Activated CD4-positive, alpha-beta T cell treated with anti-CD3 and anti-CD28 coated beads, Interleukin-2, amount 10 ng/mL, durations not matched to agents 24 days and 14 days (primary cell): ENCODE measurements around the gene LSM14B. TPM values are rescaled to one million over a fixed set of nuclear protein-coding genes. Genes with fewer than 3 reads are reported as not detected.
"Not testable (repeated sequence)": the region's sequence is repeated elsewhere in the genome, so short reads cannot be mapped to it uniquely, and the experiment has no call there.

Experiments
- DNase-seq: peaks from one replicate; pipeline ENCODE4 v3.0.0; 2022
- H3K27ac Mint-ChIP-seq: one replicate; pipeline ENCODE4 v1.8.0; 2022; ENCODE audit warnings: mild to moderate bottlenecking, mixed read lengths
- H3K27me3 Mint-ChIP-seq: one replicate; pipeline ENCODE4 v1.8.0; 2022; ENCODE audit warnings: mixed read lengths
- H3K36me3 Mint-ChIP-seq: one replicate; pipeline ENCODE4 v1.8.0; 2022; ENCODE audit warnings: low read depth, mild to moderate bottlenecking, mixed read lengths
- H3K4me1 Mint-ChIP-seq: one replicate; pipeline ENCODE4 v1.8.0; 2021; ENCODE audit warnings: mixed read lengths
- H3K4me3 Mint-ChIP-seq: one replicate; pipeline ENCODE4 v1.8.0; 2022; ENCODE audit warnings: mild to moderate bottlenecking, moderate library complexity, mixed read lengths
- H3K9me3 Mint-ChIP-seq: one replicate; pipeline ENCODE4 v1.8.0; 2021; ENCODE audit warnings: mixed read lengths
- intact Hi-C: fragments of 100-400 bp; cut with micrococcal nuclease; formaldehyde crosslinking; loops from one replicate; pipeline ENCODE4 v1.15.1; 2023
- total RNA-seq: library from RNA; stranded (reverse); gene quantifications from 2 replicates; pipeline ENCODE4 v1.2.3, GENCODE V29; 2022

Gene LSM14B
- total RNA-seq = 44.0 and 45.3 TPM in 2 replicates

GRCh38 chr20:62121776-62122653 is at the start of gene LSM14B:
LSM14B (plus strand) TSS chr20:62122475; CDS start chr20:62122667, 192 bp downstream.
- Mint-ChIP-seq H3K9me3 (no peaks in the 10 kb centered on the region), H3K4me3 (peak within 1 kb of the TSS; percentile 88), H3K36me3 (peaks cover 33% of the 10 kb centered on the region), H3K4me1 (peaks cover 28% of the 10 kb centered on the region), H3K27me3 (no peaks in the 10 kb centered on the region), H3K27ac (peak within 1 kb of the TSS; percentile 96)
- intact Hi-C loops = loop anchor here (1.0 to 5.0 kb wide), 6 partner anchors 21 to 265 kb away; partner anchors contain the start of genes OSBPL2, PSMA7, RPS21 and SS18L1
- peak; percentile 98 for DNase-seq

GRCh38 chr20:62073323-62073722 is 49.0 kb upstream of the LSM14B start:
- intact Hi-C loops = no loop called here
- Mint-ChIP-seq H3K4me1 (no peaks in the 10 kb centered on the region), H3K27me3 (peaks cover 3% of the 10 kb centered on the region), H3K27ac (no peak overlapping the region), H3K4me3 (no peak overlapping the region), H3K36me3 (peaks cover 4% of the 10 kb centered on the region), H3K9me3 (peaks cover 16% of the 10 kb centered on the region)
- DNase-seq = no peak

- DNase-seq = no peak
- Mint-ChIP-seq H3K9me3 (peaks cover 19% of the 10 kb centered on the region), H3K36me3 (peaks cover 4% of the 10 kb centered on the region), H3K4me3 (no peak overlapping the region), H3K27me3 (no peaks in the 10 kb centered on the region), H3K4me1 (no peaks in the 10 kb centered on the region), H3K27ac (no peak overlapping the region)
- intact Hi-C loops = no loop called here
These were observed 43.1 kb upstream of the LSM14B start for GRCh38 chr20:62079166-62079565.

GRCh38 chr20:62080249-62080990 is 41.9 kb upstream of the LSM14B start:
- Mint-ChIP-seq H3K27ac (no peak overlapping the region), H3K9me3 (peaks cover 16% of the 10 kb centered on the region), H3K4me3 (no peak overlapping the region), H3K27me3 (no peaks in the 10 kb centered on the region), H3K36me3 (peaks cover 3% of the 10 kb centered on the region), H3K4me1 (no peaks in the 10 kb centered on the region)
- intact Hi-C loops = no loop called here
- DNase-seq = no peak

- DNase-seq = no peak
- Mint-ChIP-seq H3K27me3 (no peaks in the 10 kb centered on the region), H3K4me1 (no peaks in the 10 kb centered on the region), H3K9me3 (peaks cover 7% of the 10 kb centered on the region), H3K4me3 (no peak overlapping the region), H3K36me3 (no peaks in the 10 kb centered on the region), H3K27ac (no peak overlapping the region)
- intact Hi-C loops = no loop called here
These were observed 39.0 kb upstream of the LSM14B start for GRCh38 chr20:62083312-62083711.

- H3K4me3 Mint-ChIP-seq, H3K4me1 Mint-ChIP-seq, intact Hi-C loops, H3K27me3 Mint-ChIP-seq, H3K9me3 Mint-ChIP-seq, DNase-seq, H3K27ac Mint-ChIP-seq, H3K36me3 Mint-ChIP-seq: not testable (repeated sequence)
These were observed 38.1 kb upstream of the LSM14B start for GRCh38 chr20:62084224-62084623.

- intact Hi-C loops = no loop called here
- DNase-seq = no peak
- Mint-ChIP-seq H3K27ac (no peak overlapping the region), H3K9me3 (peaks cover 4% of the 10 kb centered on the region), H3K27me3 (no peaks in the 10 kb centered on the region), H3K4me1 (no peaks in the 10 kb centered on the region), H3K4me3 (no peak overlapping the region), H3K36me3 (no peaks in the 10 kb centered on the region)
These were observed 37.1 kb upstream of the LSM14B start for GRCh38 chr20:62085206-62085605.

- DNase-seq = no peak
- Mint-ChIP-seq H3K27ac (no peak overlapping the region), H3K27me3 (no peaks in the 10 kb centered on the region), H3K4me1 (no peaks in the 10 kb centered on the region), H3K9me3 (peaks cover 7% of the 10 kb centered on the region), H3K4me3 (no peak overlapping the region), H3K36me3 (no peaks in the 10 kb centered on the region)
- intact Hi-C loops = no loop called here
These were observed 35.0 kb upstream of the LSM14B start for GRCh38 chr20:62087227-62087626.

- H3K27me3 Mint-ChIP-seq = no peaks in the 10 kb centered on the region
- H3K4me1 Mint-ChIP-seq = no peaks in the 10 kb centered on the region
- H3K9me3 Mint-ChIP-seq = peaks cover 7% of the 10 kb centered on the region
- H3K27ac Mint-ChIP-seq = no peak overlapping the region
- no peak overlapping the region for H3K4me3 Mint-ChIP-seq
- intact Hi-C loops = no loop called here
- H3K36me3 Mint-ChIP-seq = no peaks in the 10 kb centered on the region
- no peak for DNase-seq
These were observed 34.6 kb upstream of the LSM14B start for GRCh38 chr20:62087632-62088031.

- peaks cover 7% of the 10 kb centered on the region for H3K9me3 Mint-ChIP-seq
- H3K4me3 Mint-ChIP-seq = no peak overlapping the region
- no peaks in the 10 kb centered on the region for H3K27me3 Mint-ChIP-seq
- peak; percentile 60 for DNase-seq
- no peak overlapping the region for H3K27ac Mint-ChIP-seq
- no peaks in the 10 kb centered on the region for H3K4me1 Mint-ChIP-seq
- H3K36me3 Mint-ChIP-seq = no peaks in the 10 kb centered on the region
- intact Hi-C loops = no loop called here
These were observed 33.8 kb upstream of the LSM14B start for GRCh38 chr20:62088258-62089127.

- DNase-seq = no peak
- Mint-ChIP-seq H3K27ac (no peak overlapping the region), H3K4me3 (no peak overlapping the region), H3K27me3 (no peaks in the 10 kb centered on the region), H3K4me1 (no peaks in the 10 kb centered on the region), H3K36me3 (no peaks in the 10 kb centered on the region), H3K9me3 (peaks cover 7% of the 10 kb centered on the region)
- intact Hi-C loops = no loop called here
These were observed 32.9 kb upstream of the LSM14B start for GRCh38 chr20:62089393-62089792.

GRCh38 chr20:62096421-62097380 is 25.6 kb upstream of the LSM14B start:
- peaks cover 12% of the 10 kb centered on the region for H3K9me3 Mint-ChIP-seq
- no peak for DNase-seq
- H3K27ac Mint-ChIP-seq = no peak overlapping the region
- intact Hi-C loops = no loop called here
- H3K27me3 Mint-ChIP-seq = no peaks in the 10 kb centered on the region
- H3K36me3 Mint-ChIP-seq = no peaks in the 10 kb centered on the region
- H3K4me1 Mint-ChIP-seq = no peaks in the 10 kb centered on the region
- H3K4me3 Mint-ChIP-seq = no peak overlapping the region
